Measurements from ENCODE around the gene OXER1. TPM values are rescaled to one million over a fixed set of nuclear protein-coding genes. Genes with fewer than 3 reads are reported as not detected.

The OXER1 gene
- total RNA-seq, 1 donor from 2014 or later = 0.88 TPM

DNA sequence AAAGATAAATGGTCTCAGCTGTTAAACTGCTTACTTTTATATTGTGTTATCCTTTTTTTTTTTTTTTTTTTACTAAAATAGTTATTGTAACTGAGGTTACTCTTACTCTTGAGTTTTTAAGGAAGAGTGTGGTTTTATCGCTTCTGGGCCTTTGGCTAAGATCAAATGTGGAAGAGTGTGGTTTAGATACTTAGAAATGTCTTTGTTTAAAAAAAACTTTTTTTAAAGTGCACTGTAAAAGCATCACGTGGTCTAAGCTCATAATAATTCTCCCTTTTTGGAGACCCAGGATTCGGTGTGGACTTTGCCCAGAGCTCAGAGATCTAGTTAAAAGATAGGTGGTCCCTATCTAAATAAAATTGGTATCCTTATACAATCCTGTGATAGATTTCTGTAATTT is 11.9 kb upstream of the OXER1 start:
- peaks cover 26% of the 10 kb centered on the region for H3K9me3 ChIP-seq (ENCODE audit: low read depth)
- Mint-ChIP-seq H3K4me3 (no peak overlapping the region), H3K4me1 (peaks cover 2% of the 10 kb centered on the region), H3K36me3 (peaks cover 7% of the 10 kb centered on the region), H3K27me3 (ENCODE audit: insufficient read depth, low read depth) (no peaks in the 10 kb centered on the region), H3K27ac (no peak overlapping the region), H3K9me3 (peaks cover 35% of the 10 kb centered on the region)
- no peaks in the 10 kb centered on the region for H3K27me3 ChIP-seq
- H4K20me1 ChIP-seq (ENCODE audit: low read depth) = no peaks in the 10 kb centered on the region
- no peak for DNase-seq (ENCODE audit: low spot score)
- H3K4me2 ChIP-seq = no peak overlapping the region
- no peaks in the 10 kb centered on the region for H3K36me3 ChIP-seq
- no peak overlapping the region for H3K27ac ChIP-seq
- H3F3A ChIP-seq (ENCODE audit: low read depth) = no peaks in the 10 kb centered on the region
- no peak for TF ChIP-seq EZH2 (IDR thresholded peaks at IDR 0.05)
- TF ChIP-seq EZH2phosphoT487 (IDR thresholded peaks at IDR 0.05) = no peak
- TF ChIP-seq, protein P1, sequence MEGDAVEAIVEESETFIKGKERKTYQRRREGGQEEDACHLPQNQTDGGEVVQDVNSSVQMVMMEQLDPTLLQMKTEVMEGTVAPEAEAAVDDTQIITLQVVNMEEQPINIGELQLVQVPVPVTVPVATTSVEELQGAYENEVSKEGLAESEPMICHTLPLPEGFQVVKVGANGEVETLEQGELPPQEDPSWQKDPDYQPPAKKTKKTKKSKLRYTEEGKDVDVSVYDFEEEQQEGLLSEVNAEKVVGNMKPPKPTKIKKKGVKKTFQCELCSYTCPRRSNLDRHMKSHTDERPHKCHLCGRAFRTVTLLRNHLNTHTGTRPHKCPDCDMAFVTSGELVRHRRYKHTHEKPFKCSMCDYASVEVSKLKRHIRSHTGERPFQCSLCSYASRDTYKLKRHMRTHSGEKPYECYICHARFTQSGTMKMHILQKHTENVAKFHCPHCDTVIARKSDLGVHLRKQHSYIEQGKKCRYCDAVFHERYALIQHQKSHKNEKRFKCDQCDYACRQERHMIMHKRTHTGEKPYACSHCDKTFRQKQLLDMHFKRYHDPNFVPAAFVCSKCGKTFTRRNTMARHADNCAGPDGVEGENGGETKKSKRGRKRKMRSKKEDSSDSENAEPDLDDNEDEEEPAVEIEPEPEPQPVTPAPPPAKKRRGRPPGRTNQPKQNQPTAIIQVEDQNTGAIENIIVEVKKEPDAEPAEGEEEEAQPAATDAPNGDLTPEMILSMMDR (IDR thresholded peaks at IDR 0.05) = no peak
- no peaks in the 10 kb centered on the region for H3K4me1 ChIP-seq
- no peak overlapping the region for H3K4me3 ChIP-seq
- H3K9ac ChIP-seq = no peak overlapping the region
- no peaks in the 10 kb centered on the region for H3K79me2 ChIP-seq (ENCODE audit: low read depth)
- no peak overlapping the region for H2AFZ ChIP-seq (replicated peaks)

DNA sequence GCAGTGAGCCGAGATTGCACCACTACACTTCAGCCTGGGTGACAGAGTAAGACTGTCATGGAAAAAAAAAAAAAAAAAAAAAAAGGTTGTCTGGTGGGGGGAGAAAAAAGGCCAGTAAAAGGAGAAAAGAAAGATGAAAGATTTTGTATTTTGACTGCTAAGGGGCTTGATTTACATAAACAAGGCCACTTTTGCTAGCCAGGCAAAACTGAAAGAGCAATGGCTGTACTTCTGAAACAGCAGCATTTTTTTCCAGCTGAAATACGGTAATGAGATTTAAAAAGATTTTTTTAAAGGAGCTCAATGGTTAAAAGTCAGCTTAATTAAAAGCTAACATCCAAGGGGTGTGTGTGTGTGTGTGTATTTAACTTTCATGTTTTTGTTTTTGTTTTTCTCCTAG is 11.3 kb upstream of the OXER1 start:
- Histone ChIP-seq H3K4me2 (no peak overlapping the region), H3K9me3 (ENCODE audit: low read depth) (peaks cover 22% of the 10 kb centered on the region), H3K36me3 (no peaks in the 10 kb centered on the region), H2AFZ (replicated peaks) (no peak overlapping the region), H3F3A (ENCODE audit: low read depth) (no peaks in the 10 kb centered on the region), H3K27me3 (no peaks in the 10 kb centered on the region), H3K4me1 (no peaks in the 10 kb centered on the region), H4K20me1 (ENCODE audit: low read depth) (no peaks in the 10 kb centered on the region), H3K4me3 (no peak overlapping the region), H3K27ac (no peak overlapping the region), H3K9ac (no peak overlapping the region), H3K79me2 (ENCODE audit: low read depth) (no peaks in the 10 kb centered on the region)
- no peak for DNase-seq (ENCODE audit: low spot score)
- Mint-ChIP-seq H3K27me3 (ENCODE audit: insufficient read depth, low read depth) (no peaks in the 10 kb centered on the region), H3K4me3 (no peak overlapping the region), H3K9me3 (peaks cover 31% of the 10 kb centered on the region), H3K4me1 (peaks cover 4% of the 10 kb centered on the region), H3K27ac (no peak overlapping the region), H3K36me3 (peaks cover 7% of the 10 kb centered on the region)
- TF ChIP-seq EZH2phosphoT487 (IDR thresholded peaks at IDR 0.05) (no peak), EZH2 (IDR thresholded peaks at IDR 0.05) (no peak)
- TF ChIP-seq, protein P1 (IDR thresholded peaks at IDR 0.05) = no peak

DNA sequence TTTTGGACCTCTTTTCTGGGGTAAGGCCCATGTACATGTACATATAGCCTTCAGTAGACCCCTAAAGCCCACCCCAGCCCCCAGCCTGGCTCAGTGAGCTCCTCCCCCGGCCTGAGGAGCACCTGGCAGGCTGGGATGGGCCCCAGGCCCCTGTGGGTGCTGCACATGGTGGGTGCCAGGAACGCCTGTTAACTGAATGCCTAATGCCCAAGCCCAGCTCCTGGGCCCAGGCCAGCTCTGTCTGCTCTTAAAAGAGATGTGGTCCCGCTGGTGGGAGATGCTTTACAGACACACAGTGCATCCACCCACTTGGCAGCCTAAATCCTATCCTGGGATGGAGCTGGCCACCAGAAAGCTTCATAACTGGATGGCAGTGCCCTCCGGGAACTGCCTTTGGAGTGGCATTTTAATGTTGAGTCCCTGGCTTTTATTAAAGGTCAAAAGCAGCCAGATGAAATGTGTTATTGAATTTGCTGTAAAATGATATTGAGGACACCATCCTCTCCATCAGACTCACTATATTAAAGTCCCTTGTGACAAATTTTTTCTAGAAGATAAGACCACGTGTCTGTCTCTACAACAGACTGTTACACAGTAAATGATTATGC is 7.7 kb upstream of the OXER1 start:
- Mint-ChIP-seq H3K27ac (no peak overlapping the region), H3K4me3 (no peak overlapping the region), H3K9me3 (peaks cover 17% of the 10 kb centered on the region), H3K27me3 (ENCODE audit: insufficient read depth, low read depth) (peaks cover 6% of the 10 kb centered on the region), H3K4me1 (peaks cover 4% of the 10 kb centered on the region), H3K36me3 (peaks cover 4% of the 10 kb centered on the region)
- no peaks in the 10 kb centered on the region for H3F3A ChIP-seq (ENCODE audit: low read depth)
- H3K9me3 ChIP-seq (ENCODE audit: low read depth) = no peaks in the 10 kb centered on the region
- H2AFZ ChIP-seq (replicated peaks) = no peak overlapping the region
- H3K79me2 ChIP-seq (ENCODE audit: low read depth) = no peaks in the 10 kb centered on the region
- DNase-seq (ENCODE audit: low spot score) = no peak
- no peak overlapping the region for H3K27ac ChIP-seq
- H4K20me1 ChIP-seq (ENCODE audit: low read depth) = no peaks in the 10 kb centered on the region
- no peak overlapping the region for H3K4me3 ChIP-seq
- H3K9ac ChIP-seq = no peak overlapping the region
- TF ChIP-seq EZH2phosphoT487 (IDR thresholded peaks at IDR 0.05) (no peak), EZH2 (IDR thresholded peaks at IDR 0.05) (no peak)
- TF ChIP-seq, protein P1 (IDR thresholded peaks at IDR 0.05) = no peak
- no peaks in the 10 kb centered on the region for H3K4me1 ChIP-seq
- no peaks in the 10 kb centered on the region for H3K36me3 ChIP-seq
- no peaks in the 10 kb centered on the region for H3K27me3 ChIP-seq
- H3K4me2 ChIP-seq = no peak overlapping the region
